Neural cell (in vitro differentiated cells): ENCODE data around the gene PLIN3. TPM values are rescaled to one million over a fixed set of nuclear protein-coding genes. Genes with fewer than 3 reads are reported as not detected.

Experiments used
- H2AFZ ChIP-seq: fragments of 200-600, 300-800 bp; sonication (generic), shearing (Covaris generic); 2 replicates; pipeline ENCODE4 v1.6.0; 2014; ENCODE audit warnings: low read depth, mild to moderate bottlenecking, antibody characterized with exemption, low read length, moderate library complexity
- H3F3A ChIP-seq: fragments of 200-600 bp; shearing (Covaris generic); 2 replicates; pipeline ENCODE4 v1.6.1; 2016; ENCODE audit warnings: mild to moderate bottlenecking, moderate library complexity, mixed read lengths, antibody characterized with exemption, low read length; ENCODE audit not compliant: insufficient read depth, poor library complexity, severe bottlenecking
- H3K27ac ChIP-seq: fragments of 200-600, 300-800 bp; sonication (generic), shearing (Covaris generic); 2 replicates; pipeline ENCODE4 v1.5.1; 2014; ENCODE audit warnings: mild to moderate bottlenecking, low read length, moderate library complexity
- H3K27me3 ChIP-seq: fragments of 300-800, 200-600 bp; sonication (generic), shearing (Covaris generic); 2 replicates; pipeline ENCODE4 v1.6.0; 2014; ENCODE audit warnings: mild to moderate bottlenecking, low read depth, low read length, moderate library complexity; ENCODE audit not compliant: insufficient read depth
- H3K36me3 ChIP-seq: fragments of 300-800, 200-600 bp; sonication (generic), shearing (Covaris generic); 2 replicates; pipeline ENCODE4 v1.5.1; 2014; ENCODE audit warnings: mild to moderate bottlenecking, antibody characterized with exemption, low read length, moderate library complexity; ENCODE audit not compliant: insufficient read depth
- H3K4me2 ChIP-seq: fragments of 300-800, 200-600 bp; sonication (generic), shearing (Covaris generic); 2 replicates; pipeline ENCODE4 v1.6.0; 2014; ENCODE audit warnings: mild to moderate bottlenecking, low read length
- H3K4me3 ChIP-seq: fragments of 300-800, 200-600 bp; sonication (generic), shearing (Covaris generic); 2 replicates; pipeline ENCODE4 v1.5.1; 2014; ENCODE audit warnings: mild to moderate bottlenecking, low read length, moderate library complexity
- H3K79me2 ChIP-seq: fragments of 200-600 bp; shearing (Covaris generic); replicated peaks from 2 replicates; pipeline ENCODE4 v1.6.0; 2014; ENCODE audit warnings: mild to moderate bottlenecking, low read length, moderate library complexity; ENCODE audit not compliant: insufficient read depth
- H3K9ac ChIP-seq: fragments of 300-800, 200-600 bp; sonication (generic), shearing (Covaris generic); 2 replicates; pipeline ENCODE4 v1.6.1; 2016; ENCODE audit warnings: mild to moderate bottlenecking, low read length, mixed read lengths
- H3K9me2 ChIP-seq: fragments of 200-600 bp; shearing (Covaris generic); 2 replicates; pipeline ENCODE4 v1.6.1; 2016; ENCODE audit warnings: mild to moderate bottlenecking, low read length, mixed read lengths; ENCODE audit not compliant: insufficient read depth
- H3K9me3 ChIP-seq: fragments of 200-600, 300-800 bp; sonication (generic), shearing (Covaris generic); 2 replicates; pipeline ENCODE4 v1.6.1; 2016; ENCODE audit warnings: mild to moderate bottlenecking, mixed run types, low read length, moderate library complexity, mixed read lengths
- H4K20me1 ChIP-seq: fragments of 200-600 bp; shearing (Covaris generic); 2 replicates; pipeline ENCODE4 v1.6.1; 2016; ENCODE audit warnings: mild to moderate bottlenecking, mixed run types; ENCODE audit not compliant: insufficient read depth
- CTCF ChIP-seq: fragments of 450-650 bp; IDR thresholded peaks from 2 replicates; pipeline ENCODE4 v1.5.1; 2014; ENCODE audit warnings: antibody characterized with exemption, mild to moderate bottlenecking, moderate library complexity; ENCODE audit not compliant: poor library complexity, severe bottlenecking
- EP300 ChIP-seq: fragments of 450-650 bp; conservative IDR thresholded peaks from 2 replicates; pipeline ENCODE4 v1.6.1; 2014; ENCODE audit warnings: antibody characterized with exemption, mild to moderate bottlenecking, moderate library complexity; ENCODE audit not compliant: poor library complexity, severe bottlenecking
- EZH2 ChIP-seq: fragments of 200-600, 300-800 bp; shearing (Covaris generic), sonication (generic); IDR thresholded peaks from 2 replicates; pipeline ENCODE4 v1.6.1; 2014; ENCODE audit warnings: antibody characterized with exemption, low read length, borderline replicate concordance, mild to moderate bottlenecking; ENCODE audit not compliant: insufficient read depth, poor library complexity, severe bottlenecking
- MXI1 ChIP-seq: fragments of 450-650 bp; conservative IDR thresholded peaks from 2 replicates; pipeline ENCODE4 v1.6.1; 2014; ENCODE audit warnings: antibody characterized with exemption, mild to moderate bottlenecking; ENCODE audit not compliant: poor library complexity, severe bottlenecking
- POLR2AphosphoS5 ChIP-seq: IDR thresholded peaks from 2 replicates; pipeline ENCODE4 v1.6.1; 2012
- RAD21 ChIP-seq: fragments of 450-650 bp; conservative IDR thresholded peaks from 2 replicates; pipeline ENCODE4 v1.6.1; 2014; ENCODE audit warnings: antibody characterized with exemption, mild to moderate bottlenecking, moderate library complexity
- REST ChIP-seq: IDR thresholded peaks from 2 replicates; pipeline ENCODE4 v1.6.1; 2012; ENCODE audit warnings: borderline replicate concordance
- SMC3 ChIP-seq: fragments of 450-650 bp; conservative IDR thresholded peaks from 2 replicates; pipeline ENCODE4 v1.6.1; 2014; ENCODE audit warnings: antibody characterized with exemption, mild to moderate bottlenecking, moderate library complexity; ENCODE audit not compliant: poor library complexity
- TAF1 ChIP-seq: IDR thresholded peaks from 2 replicates; pipeline ENCODE4 v1.6.1; 2012; ENCODE audit warnings: low read depth
- polyA plus RNA-seq: library from polyadenylated mRNA; depleted of rRNA; stranded (reverse); fragments of >200 nt; gene quantifications from 2 replicates; pipeline ENCODE4 v1.2.3, GENCODE V29; 2014

PLIN3 gene
- polyA plus RNA-seq, 1 donor from 2014 or later, result 0.71 TPM

- H3K79me2 ChIP-seq, result peaks cover 24% of the 10 kb centered on the region
- H3K4me2 ChIP-seq, result no peak overlapping the region
- H2AFZ ChIP-seq, result no peak overlapping the region
Measured at GRCh38 chr19:4908360-4908759, 40.9 kb upstream of the PLIN3 start.

GRCh38 chr19:4906963-4907362 is 39.5 kb upstream of the PLIN3 start:
- Histone ChIP-seq H3K4me2 (no peak overlapping the region), H3K4me3 (no peak overlapping the region), H3K79me2 (peaks cover 15% of the 10 kb centered on the region), H3F3A (no peaks in the 10 kb centered on the region), H3K9me3 (no peaks in the 10 kb centered on the region), H3K9ac (no peak overlapping the region), H3K36me3 (no peaks in the 10 kb centered on the region), H3K27ac (no peak overlapping the region), H3K9me2 (no peaks in the 10 kb centered on the region), H4K20me1 (no peaks in the 10 kb centered on the region), H3K27me3 (peaks cover 2% of the 10 kb centered on the region), H2AFZ (no peak overlapping the region)
- TF ChIP-seq REST (no peak), CTCF (no peak), TAF1 (no peak), RAD21 (no peak), MXI1 (no peak), POLR2AphosphoS5 (no peak), EZH2 (no peak)

More at GRCh38 chr19:4908360-4908759, 40.9 kb upstream of the PLIN3 start:
- no peaks in the 10 kb centered on the region for H3K9me2 ChIP-seq
- no peak for TF ChIP-seq RAD21
- no peak for TF ChIP-seq SMC3
- TF ChIP-seq EP300, result no peak
- TF ChIP-seq EZH2, result no peak
- no peak for TF ChIP-seq POLR2AphosphoS5
- no peak for TF ChIP-seq REST
- no peak for TF ChIP-seq MXI1
- TF ChIP-seq TAF1, result no peak
- TF ChIP-seq CTCF, result no peak
- no peaks in the 10 kb centered on the region for H4K20me1 ChIP-seq
- H3K27me3 ChIP-seq, result peaks cover 2% of the 10 kb centered on the region
- no peaks in the 10 kb centered on the region for H3F3A ChIP-seq
- H3K36me3 ChIP-seq, result no peaks in the 10 kb centered on the region
- H3K9ac ChIP-seq, result no peak overlapping the region
- no peaks in the 10 kb centered on the region for H3K9me3 ChIP-seq
- H3K4me3 ChIP-seq, result no peak overlapping the region
- H3K27ac ChIP-seq, result no peak overlapping the region
